Measurements from ENCODE around the gene REXO4. TPM values are rescaled to one million over a fixed set of nuclear protein-coding genes. Genes with fewer than 3 reads are reported as not detected.

The REXO4 gene
- polyA plus RNA-seq, 1 donor (not counting 4 experiments of a cell fraction or from before 2014, with no cell fraction given) = 21.5 TPM

- H3K4me1 ChIP-seq (ENCODE audit: control insufficient read depth, extremely low read depth, insufficient read depth, low read length) = peaks cover 6% of the 10 kb centered on the region
- no peak overlapping the region for H2AFZ ChIP-seq (ENCODE audit: control insufficient read depth, low read length)
- no peaks in the 10 kb centered on the region for H3K36me3 ChIP-seq (ENCODE audit: control insufficient read depth in 2 of 2, extremely low read depth in 1 of 2, insufficient read depth in 2 of 2, low read length in 2 of 2)
- no peak overlapping the region for H3K4me2 ChIP-seq (ENCODE audit: control insufficient read depth, extremely low read depth, insufficient read depth, low read depth, low read length)
- dilution Hi-C loops (cut with MboI; ENCODE audit: extremely low pct_ligation_motif_present, low sequenced_read_pairs) = no loop called here
- DNase-seq (ENCODE audit: low read depth, low spot score) = no peak
- H3K27ac ChIP-seq (ENCODE audit: control insufficient read depth, insufficient read depth, low read length) = no peak overlapping the region
- H4K20me1 ChIP-seq (ENCODE audit: control insufficient read depth, extremely low read depth, insufficient read depth, low read length) = no peaks in the 10 kb centered on the region
- no peaks in the 10 kb centered on the region for H3K9me1 ChIP-seq (ENCODE audit: control insufficient read depth, extremely low read depth, insufficient read depth, low read length)
- TF ChIP-seq EZH2 (IDR thresholded peaks at IDR 0.05; ENCODE audit: low read length) = no peak
- TF ChIP-seq CTCF (optimal IDR thresholded peaks at IDR 0.05 in 1 of 3, IDR thresholded peaks at IDR 0.05 in 1 of 3, conservative IDR thresholded peaks at IDR 0.05 in 1 of 3; ENCODE audit: extremely low read depth in 1 of 3, insufficient read depth in 2 of 3, low read length in 3 of 3) = no peak
- FAIRE-seq = no peak
- H3K9ac ChIP-seq (ENCODE audit: control insufficient read depth, extremely low read depth, insufficient read depth, low read length) = no peak overlapping the region
- H3K9me3 ChIP-seq (ENCODE audit: control insufficient read depth, low read depth, low read length) = no peaks in the 10 kb centered on the region
- H3K4me3 ChIP-seq (ENCODE audit: control insufficient read depth in 2 of 3, extremely low read depth in 1 of 3, insufficient read depth in 2 of 3, low read depth in 1 of 3, low read length in 3 of 3) = no peak overlapping the region
- H3K27me3 ChIP-seq (ENCODE audit: control insufficient read depth, extremely low read depth, insufficient read depth, low read length) = no peaks in the 10 kb centered on the region
- H3K79me2 ChIP-seq (ENCODE audit: control insufficient read depth, insufficient read depth, low read length) = no peaks in the 10 kb centered on the region
Observed at GRCh38 chr9:133382507-133383141, 35.2 kb downstream of the REXO4 start.

DNA sequence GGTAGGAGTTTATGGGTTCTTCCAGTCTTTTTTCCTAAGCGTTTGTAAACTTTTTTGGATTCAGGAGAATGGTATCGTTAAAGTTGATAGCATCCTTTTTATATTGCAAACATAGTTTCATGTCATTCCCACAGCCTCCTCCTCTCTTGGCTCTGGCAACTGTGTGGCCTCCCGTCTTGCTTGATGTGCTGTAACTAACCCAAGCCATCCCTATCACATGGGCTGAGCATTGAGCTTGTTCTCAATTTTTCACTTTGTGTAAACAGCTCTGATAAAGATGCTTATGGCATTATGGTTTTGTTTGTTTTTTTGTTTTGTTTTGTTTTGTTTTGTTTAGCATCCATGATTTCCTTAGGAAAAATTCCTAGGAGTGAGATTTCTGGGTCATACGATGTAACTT is 37.1 kb downstream of the REXO4 start:
- Histone ChIP-seq H4K20me1 (ENCODE audit: control insufficient read depth, extremely low read depth, insufficient read depth, low read length) (no peaks in the 10 kb centered on the region), H3K9ac (ENCODE audit: control insufficient read depth, extremely low read depth, insufficient read depth, low read length) (no peak overlapping the region), H3K27me3 (ENCODE audit: control insufficient read depth, extremely low read depth, insufficient read depth, low read length) (no peaks in the 10 kb centered on the region), H3K9me1 (ENCODE audit: control insufficient read depth, extremely low read depth, insufficient read depth, low read length) (no peaks in the 10 kb centered on the region), H3K27ac (ENCODE audit: control insufficient read depth, insufficient read depth, low read length) (no peak overlapping the region), H3K36me3 (ENCODE audit: control insufficient read depth in 2 of 2, extremely low read depth in 1 of 2, insufficient read depth in 2 of 2, low read length in 2 of 2) (no peaks in the 10 kb centered on the region), H2AFZ (ENCODE audit: control insufficient read depth, low read length) (no peak overlapping the region), H3K79me2 (ENCODE audit: control insufficient read depth, insufficient read depth, low read length) (no peaks in the 10 kb centered on the region), H3K4me2 (ENCODE audit: control insufficient read depth, extremely low read depth, insufficient read depth, low read depth, low read length) (no peak overlapping the region), H3K9me3 (ENCODE audit: control insufficient read depth, low read depth, low read length) (no peaks in the 10 kb centered on the region), H3K4me3 (ENCODE audit: control insufficient read depth in 2 of 3, extremely low read depth in 1 of 3, insufficient read depth in 2 of 3, low read depth in 1 of 3, low read length in 3 of 3) (no peak overlapping the region), H3K4me1 (ENCODE audit: control insufficient read depth, extremely low read depth, insufficient read depth, low read length) (peaks cover 4% of the 10 kb centered on the region)
- FAIRE-seq (no peak), DNase-seq (ENCODE audit: low read depth, low spot score) (no peak)
- TF ChIP-seq EZH2 (IDR thresholded peaks at IDR 0.05; ENCODE audit: low read length) = no peak
- no peak for TF ChIP-seq CTCF (optimal IDR thresholded peaks at IDR 0.05 in 1 of 3, IDR thresholded peaks at IDR 0.05 in 1 of 3, conservative IDR thresholded peaks at IDR 0.05 in 1 of 3; ENCODE audit: extremely low read depth in 1 of 3, insufficient read depth in 2 of 3, low read length in 3 of 3)
- dilution Hi-C loops (cut with MboI; ENCODE audit: extremely low pct_ligation_motif_present, low sequenced_read_pairs) = no loop called here
